ENCODE measurements around the gene SNF8.

- peak; percentile 97 for TF ChIP-seq POLR2AphosphoS5 (IDR thresholded peaks at IDR 0.05; ENCODE audit: low read depth, low read length)
- TF ChIP-seq CTCF (IDR thresholded peaks at IDR 0.05): no peak; the same call in 1 of the 2 replicates
- 0 out of 4 replicates have a peak, but pooled peaks of 1 of the 2 experiments have one; percentile 24 for TF ChIP-seq REST (IDR thresholded peaks at IDR 0.05; ENCODE audit: insufficient read depth in 1 of 2, low read depth in 2 of 2, low read length in 1 of 2)
Observed at GRCh38 chr17:48908047-48908843, 36.4 kb downstream of the SNF8 start, which contains the start of gene UBE2Z.
